CD14-positive monocyte (primary cell): ENCODE results near the gene TAS2R9. TPM values are rescaled to one million over a fixed set of nuclear protein-coding genes. Genes with fewer than 3 reads are reported as not detected.

Experiments used
- DNase-seq, 3 donors: peaks; one replicate each; pipeline ENCODE4 v3.0.0-alpha.2; 2011 to 2022
- H2AFZ ChIP-seq: 2 replicates; pipeline ENCODE4 v1.6.0; 2012; ENCODE audit warnings: mild to moderate bottlenecking, low read depth, low read length, inconsistent platforms; ENCODE audit not compliant: insufficient read depth, poor library complexity, severe bottlenecking
- H3K27ac ChIP-seq, 2 donors: 1 replicate in 1 of 2; 2 replicates in 1 of 2; pipeline ENCODE4 v1.5.1; 2012 to 2013; ENCODE audit warnings: low read length in 2 of 2, control low read depth in 1 of 2, inconsistent platforms in 1 of 2, low read depth in 1 of 2, mild to moderate bottlenecking in 1 of 2
- H3K27me3 ChIP-seq, 2 donors: one replicate each; pipeline versions ENCODE4 v1.6.0 to v1.6.1; 2011 to 2013; ENCODE audit warnings: low read length in 2 of 2; ENCODE audit not compliant: control insufficient read depth in 2 of 2, insufficient read depth in 2 of 2
- H3K36me3 ChIP-seq, 2 donors: replicated peaks in 1 of 2; 1 replicate in 1 of 2; 2 replicates in 1 of 2; pipeline versions ENCODE4 v1.5.1 to v1.6.1; 2012 to 2013; ENCODE audit warnings: low read length in 2 of 2, control low read depth in 1 of 2, inconsistent platforms in 1 of 2, mild to moderate bottlenecking in 1 of 2; ENCODE audit not compliant: insufficient read depth in 2 of 2, control insufficient read depth in 1 of 2
- H3K4me1 ChIP-seq, 2 donors: 1 replicate in 1 of 2; 2 replicates in 1 of 2; pipeline versions ENCODE4 v1.5.1 to v1.6.1; 2012 to 2013; ENCODE audit warnings: low read length in 2 of 2, control low read depth in 1 of 2, inconsistent platforms in 1 of 2, mild to moderate bottlenecking in 1 of 2, moderate library complexity in 1 of 2; ENCODE audit not compliant: insufficient read depth in 2 of 2, control insufficient read depth in 1 of 2
- H3K4me2 ChIP-seq: replicated peaks from 2 replicates; pipeline ENCODE3; 2012; ENCODE audit warnings: low read length, moderate library complexity, mild to moderate bottlenecking; ENCODE audit not compliant: poor library complexity, severe bottlenecking; ENCODE audit errors: extremely low read depth
- H3K4me3 ChIP-seq, 3 experiments: fragments of 200-600 bp in 1 of 3; sonication (generic) in 1 of 3; replicated peaks in 1 of 3; 1 replicate in 2 of 3; 2 replicates in 1 of 3; pipeline ENCODE4 v1.5.1; 2011 to 2013; ENCODE audit warnings: low read length in 3 of 3, mild to moderate bottlenecking in 3 of 3, control low read depth in 2 of 3, low read depth in 2 of 3, inconsistent platforms in 1 of 3, moderate library complexity in 1 of 3
- H3K79me2 ChIP-seq: 2 replicates; pipeline ENCODE4 v1.6.0; 2012; ENCODE audit warnings: mild to moderate bottlenecking, control low read depth, inconsistent platforms, low read length, moderate library complexity; ENCODE audit not compliant: insufficient read depth
- H3K9ac ChIP-seq: 2 replicates; pipeline ENCODE4 v1.6.0; 2017; ENCODE audit warnings: low read length, mild to moderate bottlenecking; ENCODE audit not compliant: insufficient read depth, poor library complexity, severe bottlenecking
- H3K9me3 ChIP-seq, 2 donors: replicated peaks in 1 of 2; 1 replicate in 1 of 2; 2 replicates in 1 of 2; pipeline versions ENCODE4 v1.5.1 to v1.6.1; 2012 to 2013; ENCODE audit warnings: low read length in 2 of 2, control low read depth in 1 of 2; ENCODE audit not compliant: control insufficient read depth in 1 of 2, insufficient read depth in 1 of 2
- H4K20me1 ChIP-seq: 2 replicates; pipeline ENCODE4 v1.6.0; 2012; ENCODE audit warnings: mild to moderate bottlenecking, low read length, control low read depth, moderate library complexity; ENCODE audit not compliant: insufficient read depth
- H3K27ac Mint-ChIP-seq, 7 donors: one replicate each; pipeline ENCODE4 v1.8.0; 2020; ENCODE audit warnings: mild to moderate bottlenecking in 7 of 7, mixed read lengths in 7 of 7, moderate library complexity in 6 of 7, inconsistent platforms in 2 of 7
- H3K27me3 Mint-ChIP-seq, 3 donors: one replicate each; pipeline ENCODE4 v1.8.0; 2021 to 2022; ENCODE audit warnings: low read depth in 3 of 3, mild to moderate bottlenecking in 3 of 3, mixed read lengths in 3 of 3, moderate library complexity in 3 of 3, inconsistent platforms in 1 of 3
- H3K36me3 Mint-ChIP-seq, 2 donors: one replicate each; pipeline ENCODE4 v1.8.0; 2020; ENCODE audit warnings: mixed read lengths in 2 of 2, inconsistent platforms in 1 of 2, mild to moderate bottlenecking in 1 of 2
- H3K4me1 Mint-ChIP-seq: one replicate; pipeline ENCODE4 v1.8.0; 2020; ENCODE audit warnings: mild to moderate bottlenecking, mixed read lengths
- H3K4me3 Mint-ChIP-seq, 2 donors: one replicate each; pipeline ENCODE4 v1.8.0; 2020; ENCODE audit warnings: mild to moderate bottlenecking in 2 of 2, mixed read lengths in 2 of 2, moderate library complexity in 1 of 2
- H3K9me3 Mint-ChIP-seq, 7 donors: one replicate each; pipeline ENCODE4 v1.8.0; 2020 to 2022; ENCODE audit warnings: mixed read lengths in 7 of 7, mild to moderate bottlenecking in 6 of 7, moderate library complexity in 6 of 7, inconsistent platforms in 2 of 7
- WGBS: methylation state at CpG from one replicate; pipeline ENCODE4 v1.1.5; 2013; ENCODE audit warnings: missing lambda C conversion rate; ENCODE audit not compliant: insufficient coverage; 5-methylcytosine and 5-hydroxymethylcytosine counted together
- intact Hi-C, 2 donors: fragments of 100-400 bp; cut with micrococcal nuclease; formaldehyde crosslinking; loops; one replicate each; pipeline versions ENCODE4 v1.15.0 to v1.15.1; 2023
- polyA plus RNA-seq, 3 donors: library from polyadenylated mRNA; depleted of rRNA in 1 of 3; unstranded in 2 of 3; stranded (reverse) in 1 of 3; fragments of 300-500 nt in 2 of 3; fragments of >200 nt in 1 of 3; fragmentation: Illumina TruSeq in 2 of 3; gene quantifications; 1 replicate in 2 of 3; 2 replicates in 1 of 3; pipeline ENCODE4 v1.2.3, GENCODE V29; 2012 to 2021
- small RNA-seq: library from RNA; depleted of rRNA; stranded (forward); fragments of <200 nt; gene quantifications from one replicate; pipeline ENCODE3, GENCODE V24; 2012; ENCODE audit warnings: low read depth; ENCODE audit not compliant: insufficient read length
- TF ChIP-seq, protein P1 (sequence below): fragments of 200-600 bp; IDR thresholded peaks from one replicate; pipeline ENCODE4 v1.8.0; 2022; ENCODE audit warnings: antibody characterized with exemption, mild to moderate bottlenecking

TAS2R9 gene
- polyA plus RNA-seq, 3 donors: not detected

DNA sequence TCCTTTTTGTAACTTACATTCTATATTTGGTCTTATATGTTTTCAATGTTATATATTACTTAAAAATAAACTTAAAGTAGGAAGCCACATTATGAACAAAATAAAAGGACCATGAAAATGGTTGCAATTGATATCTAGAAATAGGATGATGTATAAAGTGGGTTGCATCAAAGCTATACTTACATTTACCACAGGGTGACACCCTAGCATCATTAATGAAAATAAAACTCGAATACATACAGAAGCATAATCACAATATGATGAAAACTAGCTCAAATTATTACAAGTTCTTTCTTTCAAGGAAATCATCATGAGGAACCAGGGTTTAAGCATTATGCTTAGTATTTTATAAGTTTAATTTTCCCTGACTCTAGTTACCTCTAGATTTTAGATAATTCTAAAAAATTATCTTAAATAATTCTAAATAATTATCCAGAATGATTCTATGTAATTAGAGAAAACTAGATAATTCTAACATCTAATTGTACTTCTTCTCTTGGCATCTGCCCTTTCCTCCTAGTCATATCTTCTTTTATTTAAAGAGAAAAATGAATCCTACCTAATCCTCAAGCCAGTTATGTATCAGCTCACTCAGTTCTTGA, 38.7 kb downstream of the TAS2R9 start:
- Histone ChIP-seq H3K79me2 (no peaks in the 10 kb centered on the region), H3K27me3 (peaks cover 5% of the 10 kb centered on the region in 2 donors), H3K4me2 (no peak overlapping the region), H3K4me1 (no peaks in the 10 kb centered on the region), H3K4me3 (no peak overlapping the region), H3K9ac (no peak overlapping the region), H3K9me3 (no peaks in the 10 kb centered on the region), H3K27ac (no peak overlapping the region), H2AFZ (no peak overlapping the region), H3K36me3 (no peaks in the 10 kb centered on the region), H4K20me1 (no peaks in the 10 kb centered on the region)
- no CpG with 5 or more reads among the region's 1 CpG for WGBS
- Mint-ChIP-seq H3K27me3 (peaks cover 5 to 15% (median 7%) of the 10 kb centered on the region in 3 donors), H3K4me3 (no peak overlapping the region), H3K9me3 (no peaks in the 10 kb centered on the region), H3K4me1 (no peaks in the 10 kb centered on the region), H3K27ac (no peak overlapping the region), H3K36me3 (no peaks in the 10 kb centered on the region)
- TF ChIP-seq, protein P1, sequence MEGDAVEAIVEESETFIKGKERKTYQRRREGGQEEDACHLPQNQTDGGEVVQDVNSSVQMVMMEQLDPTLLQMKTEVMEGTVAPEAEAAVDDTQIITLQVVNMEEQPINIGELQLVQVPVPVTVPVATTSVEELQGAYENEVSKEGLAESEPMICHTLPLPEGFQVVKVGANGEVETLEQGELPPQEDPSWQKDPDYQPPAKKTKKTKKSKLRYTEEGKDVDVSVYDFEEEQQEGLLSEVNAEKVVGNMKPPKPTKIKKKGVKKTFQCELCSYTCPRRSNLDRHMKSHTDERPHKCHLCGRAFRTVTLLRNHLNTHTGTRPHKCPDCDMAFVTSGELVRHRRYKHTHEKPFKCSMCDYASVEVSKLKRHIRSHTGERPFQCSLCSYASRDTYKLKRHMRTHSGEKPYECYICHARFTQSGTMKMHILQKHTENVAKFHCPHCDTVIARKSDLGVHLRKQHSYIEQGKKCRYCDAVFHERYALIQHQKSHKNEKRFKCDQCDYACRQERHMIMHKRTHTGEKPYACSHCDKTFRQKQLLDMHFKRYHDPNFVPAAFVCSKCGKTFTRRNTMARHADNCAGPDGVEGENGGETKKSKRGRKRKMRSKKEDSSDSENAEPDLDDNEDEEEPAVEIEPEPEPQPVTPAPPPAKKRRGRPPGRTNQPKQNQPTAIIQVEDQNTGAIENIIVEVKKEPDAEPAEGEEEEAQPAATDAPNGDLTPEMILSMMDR: peak; percentile 44
- peak in 2 of 3 donors; percentile 2 to 9 for DNase-seq
- intact Hi-C loops: loop anchor here in 1 of 2 donors (10.0 kb wide), 1 partner anchor 714 kb away; no protein-coding TSS in a partner anchor

DNA sequence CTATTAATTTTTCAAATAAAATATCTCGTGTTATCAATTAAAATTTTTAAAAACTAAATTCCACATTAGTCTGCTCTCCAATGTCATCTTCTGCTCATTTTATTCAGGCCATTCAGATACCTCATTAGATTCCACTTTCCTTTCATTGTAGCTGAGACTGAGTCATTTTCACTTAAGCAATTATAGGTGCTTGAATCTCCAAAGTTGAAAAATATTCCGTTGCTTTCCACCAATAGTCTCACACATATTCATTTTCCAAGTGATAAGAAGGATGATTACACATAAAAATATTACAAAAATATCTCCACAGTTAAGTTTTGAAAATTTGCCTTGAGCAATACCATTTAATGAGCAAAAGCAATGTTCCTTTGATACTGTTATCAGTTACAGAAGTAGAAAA, 50.3 kb downstream of the TAS2R9 start:
- Mint-ChIP-seq H3K36me3 (no peaks in the 10 kb centered on the region), H3K27me3 (peaks cover 3 to 4% (median 3%) of the 10 kb centered on the region in 3 donors), H3K9me3 (peaks cover 12 to 18% (median 17%) of the 10 kb centered on the region in 7 donors), H3K4me3 (no peak overlapping the region), H3K27ac (no peak overlapping the region), H3K4me1 (no peaks in the 10 kb centered on the region)
- Histone ChIP-seq H3K27ac (no peak overlapping the region), H3K4me1 (no peaks in the 10 kb centered on the region), H3K79me2 (no peaks in the 10 kb centered on the region), H3K4me3 (no peak overlapping the region), H4K20me1 (no peaks in the 10 kb centered on the region), H3K27me3 (peaks cover 0 to 5% of the 10 kb centered on the region in 2 donors), H3K9ac (no peak overlapping the region), H3K36me3 (no peaks in the 10 kb centered on the region), H3K9me3 (peaks cover 10 to 20% of the 10 kb centered on the region in 2 donors), H2AFZ (no peak overlapping the region), H3K4me2 (no peak overlapping the region)
- intact Hi-C loops: loop anchor here in 1 of 2 donors (10.0 kb wide), 1 partner anchor 525 kb away; no protein-coding TSS in a partner anchor
- no CpG with 5 or more reads among the region's 2 CpGs for WGBS
- DNase-seq: no peak
- TF ChIP-seq, protein P1: no peak

Small RNAs within 50 kb of the gene (small RNA-seq; reads per million reads assigned to genes)
- not detected for gene PRR4

Other genes starting within 250 kb of the TAS2R9 start
- 10 to 100 TPM in 2 of 3 donors, 1 to 10 TPM in 1; 6.9 to 23.5 (median 19.5) TPM for gene MAGOHB, start 196.6 kb downstream of the TAS2R9 start, polyA plus RNA-seq
- not detected for gene STYK1, start 136.1 kb downstream of the TAS2R9 start, polyA plus RNA-seq
- 100 to 1,000 TPM; 104 to 203 (median 131) TPM for gene YBX3, start 86.8 kb downstream of the TAS2R9 start, polyA plus RNA-seq
- not detected for gene TAS2R7, start 7.5 kb downstream of the TAS2R9 start, polyA plus RNA-seq
- not detected for gene TAS2R8, start 2.9 kb downstream of the TAS2R9 start, polyA plus RNA-seq
- under 1 TPM in 1 of 3 donors, not detected in 2; 0.08 TPM for gene TAS2R10, start 16.2 kb upstream of the TAS2R9 start, polyA plus RNA-seq
- gene PRR4, start 39.3 kb upstream of the TAS2R9 start, polyA plus RNA-seq: 1 to 10 TPM in 1 of 3 donors, not detected in 2; 1.0 TPM
- gene PRH1, start 74.1 kb upstream of the TAS2R9 start, polyA plus RNA-seq: 1 to 10 TPM; 1.9 to 3.5 (median 2.9) TPM
- gene TAS2R13, start 99.4 kb upstream of the TAS2R9 start, polyA plus RNA-seq: not detected
- gene PRH2, start 119.1 kb upstream of the TAS2R9 start, polyA plus RNA-seq: not detected
- 1 to 10 TPM in 1 of 3 donors, under 1 TPM in 2; 0.53 to 1.5 (median 0.61) TPM for gene TAS2R14, start 129.1 kb upstream of the TAS2R9 start, polyA plus RNA-seq
- gene TAS2R50, start 176.7 kb upstream of the TAS2R9 start, polyA plus RNA-seq: under 1 TPM in 1 of 3 donors, not detected in 2; 0.27 TPM
- gene TAS2R20, start 188.1 kb upstream of the TAS2R9 start, polyA plus RNA-seq: under 1 TPM in 1 of 3 donors, not detected in 2; 0.71 TPM
- gene TAS2R19, start 212.5 kb upstream of the TAS2R9 start, polyA plus RNA-seq: under 1 TPM in 1 of 3 donors, not detected in 2; 0.29 TPM
- gene TAS2R31, start 221.2 kb upstream of the TAS2R9 start, polyA plus RNA-seq: under 1 TPM in 1 of 3 donors, not detected in 2; 0.29 TPM